Lower lobe of right lung (tissue), 2 donors: ENCODE results near the gene RELN. TPM values are rescaled to one million over a fixed set of nuclear protein-coding genes. Genes with fewer than 3 reads are reported as not detected.

Experiments
- ATAC-seq, 2 donors: fragments of 200-7000 bp; cut with Tn5 transposase; one replicate each; pipeline ENCODE4 v1.9.1; 2020 to 2022; ENCODE audit warnings: mild to moderate bottlenecking in 2 of 2, moderate library complexity in 2 of 2
- DNase-seq: peaks from one replicate; pipeline ENCODE4 v3.0.0-alpha.2; 2020
- H3K27ac ChIP-seq: fragments of 200-600 bp; one replicate; pipeline ENCODE4 v1.8.0; 2022
- H3K27me3 ChIP-seq: fragments of 200-600 bp; one replicate; pipeline ENCODE4 v1.8.0; 2022; ENCODE audit warnings: low read depth
- H3K36me3 ChIP-seq: fragments of 200-600 bp; one replicate; pipeline ENCODE4 v1.8.0; 2022; ENCODE audit warnings: mild to moderate bottlenecking
- H3K4me1 ChIP-seq: fragments of 200-600 bp; one replicate; pipeline ENCODE4 v1.8.0; 2022
- H3K4me3 ChIP-seq: fragments of 200-600 bp; one replicate; pipeline ENCODE4 v1.8.0; 2022; ENCODE audit warnings: mild to moderate bottlenecking
- H3K9me3 ChIP-seq: fragments of 200-600 bp; one replicate; pipeline ENCODE4 v1.8.0; 2022
- CTCF ChIP-seq: fragments of 200-600 bp; IDR thresholded peaks from one replicate; pipeline ENCODE4 v1.8.0; 2022; ENCODE audit warnings: antibody characterized with exemption, mild to moderate bottlenecking
- intact Hi-C: fragments of 100-400 bp; cut with DNase I; formaldehyde crosslinking; loops from one replicate; pipeline ENCODE4 v1.11.0; 2022
- total RNA-seq: library from RNA; stranded (reverse); fragmentation: NEBNext Ultra II Directional; extraction: Animal tissue kit (Norgen Biotek cat#: 25700); gene quantifications from one replicate; pipeline ENCODE4 v1.2.1, GENCODE V29; 2021
- donor health status: DM: no; HTN: yes; CAD: no; lungs with severe emphysema.

The RELN gene
- total RNA-seq, 1 donor from 2014 or later: 3.7 TPM

- Histone ChIP-seq H3K36me3 (no peaks in the 10 kb centered on the region), H3K4me1 (no peaks in the 10 kb centered on the region), H3K9me3 (no peaks in the 10 kb centered on the region), H3K4me3 (no peak overlapping the region), H3K27ac (no peak overlapping the region), H3K27me3 (no peaks in the 10 kb centered on the region)
- DNase-seq: no peak
- ATAC-seq: no peak
- intact Hi-C loops: no loop called here
- no peak for TF ChIP-seq CTCF
Observed at GRCh38 chr7:103731169-103731568, 258.3 kb downstream of the RELN start.

GRCh38 chr7:103729026-103729425 is 260.4 kb downstream of the RELN start:
- intact Hi-C loops: no loop called here

GRCh38 chr7:103727982-103728610 is 261.4 kb downstream of the RELN start:
- intact Hi-C loops: no loop called here
- no peak overlapping the region for H3K4me3 ChIP-seq
- ATAC-seq (no peak), DNase-seq (no peak)
- H3K4me1 ChIP-seq: no peaks in the 10 kb centered on the region
- no peak for TF ChIP-seq CTCF
- no peaks in the 10 kb centered on the region for H3K36me3 ChIP-seq
- no peaks in the 10 kb centered on the region for H3K9me3 ChIP-seq
- no peak overlapping the region for H3K27ac ChIP-seq
- H3K27me3 ChIP-seq: no peaks in the 10 kb centered on the region

More at GRCh38 chr7:103729026-103729425, 260.4 kb downstream of the RELN start:
- Histone ChIP-seq H3K9me3 (no peaks in the 10 kb centered on the region), H3K27me3 (no peaks in the 10 kb centered on the region), H3K4me3 (no peak overlapping the region), H3K27ac (no peak overlapping the region), H3K36me3 (no peaks in the 10 kb centered on the region), H3K4me1 (no peaks in the 10 kb centered on the region)
- ATAC-seq (no peak), DNase-seq (no peak)
- no peak for TF ChIP-seq CTCF

GRCh38 chr7:103719070-103719469 is 270.4 kb downstream of the RELN start:
- no peak overlapping the region for H3K27ac ChIP-seq
- no peak overlapping the region for H3K4me3 ChIP-seq
- no peak for DNase-seq
- no peaks in the 10 kb centered on the region for H3K27me3 ChIP-seq
- TF ChIP-seq CTCF: no peak
- ATAC-seq: no peak
- H3K36me3 ChIP-seq: no peaks in the 10 kb centered on the region
- H3K4me1 ChIP-seq: no peaks in the 10 kb centered on the region
- intact Hi-C loops: no loop called here
- H3K9me3 ChIP-seq: no peaks in the 10 kb centered on the region

- Histone ChIP-seq H3K4me3 (no peak overlapping the region), H3K9me3 (no peaks in the 10 kb centered on the region), H3K4me1 (no peaks in the 10 kb centered on the region), H3K36me3 (no peaks in the 10 kb centered on the region), H3K27me3 (no peaks in the 10 kb centered on the region), H3K27ac (no peak overlapping the region)
- TF ChIP-seq CTCF: no peak
- no peak for DNase-seq
- intact Hi-C loops: no loop called here
- ATAC-seq: no peak
Observed at GRCh38 chr7:103718482-103719061, 270.9 kb downstream of the RELN start.
